Measurements from ENCODE around the gene RACGAP1. TPM values are rescaled to one million over a fixed set of nuclear protein-coding genes. Genes with fewer than 3 reads are reported as not detected.
A peak's percentile ranks its signal among the peaks of the same experiment; 100 is the strongest.

The RACGAP1 gene
- total RNA-seq, 1 experiment from 2014 or later: 152 TPM

GRCh38 chr12:49948866-49949845 is 76.1 kb downstream of the RACGAP1 start:
- Histone ChIP-seq H3K9me3 (replicated peaks) (no peaks in the 10 kb centered on the region), H3K4me1 (no peaks in the 10 kb centered on the region), H3K4me3 (no peak overlapping the region), H3K27ac (no peak overlapping the region), H3K27me3 (no peaks in the 10 kb centered on the region), H3K36me3 (no peaks in the 10 kb centered on the region)
- no peak for DNase-seq

- DNase-seq: no peak
- no peaks in the 10 kb centered on the region for H3K36me3 ChIP-seq
- H3K9me3 ChIP-seq (replicated peaks): no peaks in the 10 kb centered on the region
- no peaks in the 10 kb centered on the region for H3K27me3 ChIP-seq
- no peak overlapping the region for H3K4me3 ChIP-seq
- H3K27ac ChIP-seq: no peak overlapping the region
- no peaks in the 10 kb centered on the region; the same call in 1 of the 2 replicates for H3K4me1 ChIP-seq
Observed at GRCh38 chr12:49947593-49948226, 77.6 kb downstream of the RACGAP1 start.

GRCh38 chr12:49946497-49946896 is 78.8 kb downstream of the RACGAP1 start:
- Histone ChIP-seq H3K27me3 (no peaks in the 10 kb centered on the region), H3K36me3 (no peaks in the 10 kb centered on the region), H3K9me3 (replicated peaks) (no peaks in the 10 kb centered on the region), H3K4me3 (no peak overlapping the region), H3K27ac (no peak overlapping the region), H3K4me1 (peaks cover 10% of the 10 kb centered on the region; the same call in 1 of the 2 replicates)
- no peak for DNase-seq

- DNase-seq: no peak
- Histone ChIP-seq H3K4me3 (no peak overlapping the region), H3K9me3 (replicated peaks) (no peaks in the 10 kb centered on the region), H3K27ac (no peak overlapping the region), H3K36me3 (no peaks in the 10 kb centered on the region), H3K4me1 (peaks cover 10% of the 10 kb centered on the region; the same call in 1 of the 2 replicates), H3K27me3 (no peaks in the 10 kb centered on the region)
Observed at GRCh38 chr12:49946086-49946485, 79.2 kb downstream of the RACGAP1 start.

GRCh38 chr12:49945394-49946080 is 79.8 kb downstream of the RACGAP1 start:
- Histone ChIP-seq H3K27ac (no peak overlapping the region), H3K27me3 (no peaks in the 10 kb centered on the region), H3K36me3 (no peaks in the 10 kb centered on the region), H3K9me3 (replicated peaks) (no peaks in the 10 kb centered on the region), H3K4me3 (no peak overlapping the region), H3K4me1 (peaks cover 10% of the 10 kb centered on the region; the same call in 1 of the 2 replicates)
- DNase-seq: peak; percentile 76 to 87

GRCh38 chr12:49944718-49945117 is 80.6 kb downstream of the RACGAP1 start:
- Histone ChIP-seq H3K4me3 (no peak overlapping the region), H3K27me3 (no peaks in the 10 kb centered on the region), H3K36me3 (no peaks in the 10 kb centered on the region), H3K9me3 (replicated peaks) (no peaks in the 10 kb centered on the region), H3K4me1 (peaks cover 10% of the 10 kb centered on the region; the same call in 1 of the 2 replicates), H3K27ac (no peak overlapping the region)
- no peak for DNase-seq

- Histone ChIP-seq H3K4me1 (peaks cover 10% of the 10 kb centered on the region; the same call in 1 of the 2 replicates), H3K27ac (no peak overlapping the region), H3K4me3 (no peak overlapping the region), H3K27me3 (no peaks in the 10 kb centered on the region), H3K36me3 (no peaks in the 10 kb centered on the region), H3K9me3 (replicated peaks) (no peaks in the 10 kb centered on the region)
- DNase-seq: no peak
Observed at GRCh38 chr12:49944046-49944445, 81.2 kb downstream of the RACGAP1 start.

- Histone ChIP-seq H3K4me3 (no peak overlapping the region), H3K27me3 (no peaks in the 10 kb centered on the region), H3K4me1 (peaks cover 10% of the 10 kb centered on the region; the same call in 1 of the 2 replicates), H3K36me3 (no peaks in the 10 kb centered on the region), H3K27ac (no peak overlapping the region), H3K9me3 (replicated peaks) (no peaks in the 10 kb centered on the region)
- no peak for DNase-seq
Observed at GRCh38 chr12:49943625-49943960, 81.7 kb downstream of the RACGAP1 start.

- Histone ChIP-seq H3K36me3 (no peaks in the 10 kb centered on the region), H3K27ac (no peak overlapping the region), H3K4me1 (peaks cover 10% of the 10 kb centered on the region; the same call in 1 of the 2 replicates), H3K4me3 (no peak overlapping the region), H3K9me3 (replicated peaks) (no peaks in the 10 kb centered on the region), H3K27me3 (no peaks in the 10 kb centered on the region)
- DNase-seq: no peak
Observed at GRCh38 chr12:49942921-49943624, 82.2 kb downstream of the RACGAP1 start.

GRCh38 chr12:49942512-49942893 is 82.8 kb downstream of the RACGAP1 start:
- Histone ChIP-seq H3K27ac (no peak overlapping the region), H3K4me1 (peaks cover 16% of the 10 kb centered on the region; the same call in 1 of the 2 replicates), H3K9me3 (replicated peaks) (no peaks in the 10 kb centered on the region), H3K4me3 (no peak overlapping the region), H3K36me3 (no peaks in the 10 kb centered on the region), H3K27me3 (no peaks in the 10 kb centered on the region)
- DNase-seq: no peak

- DNase-seq: peak in 1 of 2 experiments; percentile 37
- Histone ChIP-seq H3K27me3 (no peaks in the 10 kb centered on the region), H3K4me1 (peaks cover 17% of the 10 kb centered on the region; the same call in 1 of the 2 replicates), H3K4me3 (no peak overlapping the region), H3K27ac (no peak overlapping the region), H3K36me3 (no peaks in the 10 kb centered on the region), H3K9me3 (replicated peaks) (no peaks in the 10 kb centered on the region)
Observed at GRCh38 chr12:49941556-49942511, 83.5 kb downstream of the RACGAP1 start.

- Histone ChIP-seq H3K4me3 (no peak overlapping the region), H3K36me3 (no peaks in the 10 kb centered on the region), H3K27me3 (no peaks in the 10 kb centered on the region), H3K27ac (no peak overlapping the region), H3K4me1 (peaks cover 20% of the 10 kb centered on the region), H3K9me3 (replicated peaks) (no peaks in the 10 kb centered on the region)
- DNase-seq: no peak
Observed at GRCh38 chr12:49939707-49940106, 85.6 kb downstream of the RACGAP1 start.

GRCh38 chr12:49939307-49939706 is 86.0 kb downstream of the RACGAP1 start:
- Histone ChIP-seq H3K4me3 (no peak overlapping the region), H3K36me3 (no peaks in the 10 kb centered on the region), H3K27ac (no peak overlapping the region), H3K27me3 (no peaks in the 10 kb centered on the region), H3K4me1 (peaks cover 20% of the 10 kb centered on the region), H3K9me3 (replicated peaks) (no peaks in the 10 kb centered on the region)
- no peak for DNase-seq

Measured in SJCRH30 (cell line).